ENCODE results near the gene MAGEA9B. TPM values are rescaled to one million over a fixed set of nuclear protein-coding genes. Genes with fewer than 3 reads are reported as not detected.
"Not testable (repeated sequence)": the region's sequence is repeated elsewhere in the genome, so short reads cannot be mapped to it uniquely, and the experiment has no call there.

Gene MAGEA9B
- total RNA-seq, 1 experiment from 2014 or later = not detected

GRCh38 chrX:149534926-149535602 is 52.2 kb downstream of the MAGEA9B start:
- DNase-seq (ENCODE audit: low spot score) = not testable (repeated sequence)

DNA sequence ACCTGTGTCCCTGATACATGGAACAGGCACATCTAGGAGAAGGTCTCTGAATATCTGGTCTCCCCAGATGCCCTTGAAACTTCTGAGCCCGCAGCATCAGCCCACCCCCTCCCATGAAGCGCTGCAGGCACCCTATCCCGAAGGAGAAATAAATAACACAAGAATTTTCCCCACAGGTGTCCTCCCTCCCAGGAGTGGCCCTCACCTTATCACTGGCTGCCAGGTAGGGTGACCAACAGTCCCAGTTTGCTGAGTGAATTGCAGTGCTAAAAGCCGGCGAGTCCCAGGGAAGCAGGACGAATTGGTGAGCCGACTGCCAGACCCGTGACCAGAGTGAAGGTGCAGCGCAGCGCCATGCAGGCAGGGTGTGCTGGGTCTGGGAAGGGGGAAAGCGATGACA is 53.3 kb downstream of the MAGEA9B start:
- not testable (repeated sequence) for DNase-seq (ENCODE audit: low spot score)

GRCh38 chrX:149532868-149533267 is 54.4 kb downstream of the MAGEA9B start:
- DNase-seq (ENCODE audit: low spot score) = not testable (repeated sequence)

Other genes with a start within 250 kb of the MAGEA9B start
- gene IDS, start 82.2 kb downstream of the MAGEA9B start, total RNA-seq (2014; rRNA removed; shearing (Covaris generic)) = 51.1 and 53.2 TPM in 2 replicates
- 24.7 and 28.1 TPM in 2 replicates for gene EOLA1, start 46.4 kb downstream of the MAGEA9B start, total RNA-seq (2014; rRNA removed; shearing (Covaris generic))
- not detected in 2 replicates for gene HSFX3, start 37.5 kb downstream of the MAGEA9B start, total RNA-seq (2014; rRNA removed; shearing (Covaris generic))
- gene HSFX2, start 7.9 kb upstream of the MAGEA9B start, total RNA-seq (2014; rRNA removed; shearing (Covaris generic)) = 0.70 TPM in 1 of 2 replicates, not detected in the other
- gene TMEM185A, start 44.3 kb upstream of the MAGEA9B start, total RNA-seq (2014; rRNA removed; shearing (Covaris generic)) = 12.3 and 25.0 TPM in 2 replicates
- not detected in 2 replicates for gene MAGEA11, start 124.6 kb upstream of the MAGEA9B start, total RNA-seq (2014; rRNA removed; shearing (Covaris generic))
- gene HSFX1, start 186.6 kb upstream of the MAGEA9B start, total RNA-seq (2014; rRNA removed; shearing (Covaris generic)) = 0.26 and 0.86 TPM in 2 replicates
- not detected in 2 replicates for gene MAGEA9, start 194.5 kb upstream of the MAGEA9B start, total RNA-seq (2014; rRNA removed; shearing (Covaris generic))